IMR-90 (cell line): ENCODE measurements around the gene DHRS7C. TPM values are rescaled to one million over a fixed set of nuclear protein-coding genes. Genes with fewer than 3 reads are reported as not detected.

Experiments
- ATAC-seq: fragments of 200-7000 bp; cut with Tn5 transposase; 2 replicates; pipeline ENCODE4 v1.9.1; 2020; ENCODE audit warnings: low read depth, mild to moderate bottlenecking, moderate library complexity
- BruUV-seq: library from RNA; stranded (reverse); fragments of 400-500 nt; replicated peaks from 2 replicates; lab custom pipeline; 2021; lab: Mats Ljungman, UMichigan
- CTCF ChIA-PET: fragments of 300-600 bp; formaldehyde crosslinking; extraction: SDS; loops from one replicate; lab custom pipeline; 2021; ENCODE audit warnings: antibody characterized with exemption; lab: Yijun Ruan, JAX
- POLR2A ChIA-PET: fragments of 300-600 bp; sonication (Branson Sonifier 250); formaldehyde crosslinking; loops from one replicate; lab custom pipeline; 2022; ENCODE audit warnings: antibody characterized with exemption; ENCODE audit not compliant: unreplicated experiment; lab: Charles Lee
- DNase-seq: peaks from one replicate; pipeline ENCODE4 v3.0.0; 2013
- H2AFZ ChIP-seq: replicated peaks from 2 replicates; pipeline ENCODE3; 2013; ENCODE audit warnings: low read length, mild to moderate bottlenecking; ENCODE audit not compliant: poor library complexity
- H2AK5ac ChIP-seq: 2 replicates; pipeline ENCODE4 v1.6.1; 2013; ENCODE audit warnings: low read depth, low read length, inconsistent platforms
- H2AK9ac ChIP-seq: replicated peaks from 2 replicates; pipeline ENCODE3; 2013; ENCODE audit warnings: mild to moderate bottlenecking, low read depth, low read length, moderate library complexity; ENCODE audit not compliant: poor library complexity
- H2BK120ac ChIP-seq: 2 replicates; pipeline ENCODE4 v1.6.1; 2013; ENCODE audit warnings: low read depth, low read length, inconsistent platforms
- H2BK15ac ChIP-seq: 3 replicates; pipeline ENCODE4 v1.6.1; 2013; ENCODE audit warnings: low read depth, low read length, inconsistent platforms
- H2BK20ac ChIP-seq: 2 replicates; pipeline ENCODE4 v1.6.1; 2013; ENCODE audit warnings: low read depth, mild to moderate bottlenecking, inconsistent platforms, low read length, moderate library complexity
- H2BK5ac ChIP-seq: 2 replicates; pipeline ENCODE4 v1.6.1; 2013; ENCODE audit warnings: mild to moderate bottlenecking, low read depth, low read length, inconsistent platforms; ENCODE audit not compliant: poor library complexity, severe bottlenecking
- H3K14ac ChIP-seq: replicated peaks from 2 replicates; pipeline ENCODE4 v1.6.1; 2013; ENCODE audit warnings: low read depth, low read length, inconsistent platforms
- H3K18ac ChIP-seq: 2 replicates; pipeline ENCODE4 v1.6.1; 2013; ENCODE audit warnings: low read depth, low read length, control low read depth
- H3K23ac ChIP-seq: 2 replicates; pipeline ENCODE4 v1.6.1; 2013; ENCODE audit warnings: low read depth, low read length, inconsistent platforms
- H3K27ac ChIP-seq: 2 replicates; pipeline ENCODE4 v1.5.1; 2013; ENCODE audit warnings: mild to moderate bottlenecking, control low read depth, low read length; ENCODE audit not compliant: insufficient read depth
- H3K27me3 ChIP-seq: 2 replicates; pipeline ENCODE4 v1.6.1; 2013; ENCODE audit warnings: low read length; ENCODE audit not compliant: control insufficient read depth, insufficient read depth
- H3K36me3 ChIP-seq: 2 replicates; pipeline ENCODE4 v1.6.1; 2013; ENCODE audit warnings: low read length, mixed read lengths; ENCODE audit not compliant: control insufficient read depth, insufficient read depth
- H3K4ac ChIP-seq: 2 replicates; pipeline ENCODE4 v1.6.1; 2013; ENCODE audit warnings: low read depth, low read length, inconsistent platforms
- H3K4me1 ChIP-seq: 2 replicates; pipeline ENCODE4 v1.6.1; 2013; ENCODE audit warnings: low read length, mixed read lengths; ENCODE audit not compliant: control insufficient read depth, insufficient read depth
- H3K4me2 ChIP-seq: 2 replicates; pipeline ENCODE4 v1.6.1; 2013; ENCODE audit warnings: low read depth, mild to moderate bottlenecking, control low read depth, low read length, moderate library complexity
- H3K4me3 ChIP-seq: 2 replicates; pipeline ENCODE4 v1.5.1; 2013; ENCODE audit warnings: low read depth, mild to moderate bottlenecking, control low read depth, low read length, moderate library complexity; ENCODE audit not compliant: insufficient read depth
- H3K56ac ChIP-seq: 2 replicates; pipeline ENCODE4 v1.6.1; 2013; ENCODE audit warnings: low read length, inconsistent platforms; ENCODE audit not compliant: insufficient read depth; ENCODE audit errors: extremely low read depth
- H3K79me1 ChIP-seq, 2 experiments: 2 replicates each; pipeline ENCODE4 v1.6.1; 2013; ENCODE audit warnings: low read length in 2 of 2, inconsistent platforms in 1 of 2, low read depth in 1 of 2
- H3K9ac ChIP-seq: 2 replicates; pipeline ENCODE4 v1.6.1; 2013; ENCODE audit warnings: low read depth, low read length, control low read depth
- H3K9me1 ChIP-seq: 2 replicates; pipeline ENCODE4 v1.6.1; 2013; ENCODE audit warnings: low read length, inconsistent platforms; ENCODE audit not compliant: insufficient read depth
- H3K9me3 ChIP-seq: 2 replicates; pipeline ENCODE4 v1.6.1; 2013; ENCODE audit warnings: low read length; ENCODE audit not compliant: control insufficient read depth, insufficient read depth
- H4K20me1 ChIP-seq: 2 replicates; pipeline ENCODE4 v1.6.1; 2013; ENCODE audit warnings: low read length, inconsistent platforms; ENCODE audit not compliant: insufficient read depth
- H4K5ac ChIP-seq: 2 replicates; pipeline ENCODE4 v1.6.1; 2013; ENCODE audit warnings: mild to moderate bottlenecking, low read depth, low read length, control low read depth
- H4K8ac ChIP-seq, 2 experiments: 2 replicates each; pipeline ENCODE4 v1.6.1; 2013; ENCODE audit warnings: low read depth in 2 of 2, low read length in 2 of 2, control low read depth in 1 of 2, inconsistent platforms in 1 of 2
- H4K91ac ChIP-seq: 2 replicates; pipeline ENCODE4 v1.6.1; 2013; ENCODE audit warnings: low read depth, low read length, inconsistent platforms; ENCODE audit not compliant: insufficient read depth
- BHLHE40 ChIP-seq: fragments of 150-350 bp; IDR thresholded peaks from 2 replicates; pipeline ENCODE4 v1.6.1; 2016; ENCODE audit warnings: mild to moderate bottlenecking, low read depth, low read length
- CEBPB ChIP-seq: IDR thresholded peaks from 2 replicates; pipeline ENCODE4 v1.6.1; 2012; ENCODE audit warnings: low read depth, low read length, improper control_type of control experiment
- FOS ChIP-seq: fragments of 150-350 bp; IDR thresholded peaks from 2 replicates; pipeline ENCODE4 v1.6.1; 2016; ENCODE audit warnings: low read depth, low read length
- MAFK ChIP-seq: IDR thresholded peaks from 2 replicates; pipeline ENCODE4 v1.6.1; 2012; ENCODE audit warnings: low read depth, low read length, improper control_type of control experiment
- POLR2A ChIP-seq: IDR thresholded peaks from 2 replicates; pipeline ENCODE4 v1.6.1; 2012; ENCODE audit warnings: mild to moderate bottlenecking, low read depth, low read length
- RAD21 ChIP-seq: IDR thresholded peaks from 2 replicates; pipeline ENCODE4 v1.6.1; 2012; ENCODE audit warnings: low read length, improper control_type of control experiment
- RFX5 ChIP-seq: IDR thresholded peaks from 2 replicates; pipeline ENCODE4 v1.8.0; 2012; ENCODE audit warnings: low read depth, mild to moderate bottlenecking, low read length, moderate library complexity
- WGBS, 2 experiments: methylation state at CpG; one replicate each; pipeline versions ENCODE4 v1.1.5 to v1.1.7; 2013; ENCODE audit warnings: missing lambda C conversion rate in 2 of 2; ENCODE audit not compliant: insufficient read length in 1 of 2; ENCODE audit errors: extremely low coverage in 2 of 2; 5-methylcytosine and 5-hydroxymethylcytosine counted together
- dilution Hi-C: fragments of 300-500 bp; cut with HindIII; formaldehyde crosslinking; loops from one replicate; pipeline ENCODE4 v1.14.3; 2018; ENCODE audit warnings: low sequenced_read_pairs; ENCODE audit not compliant: unreplicated experiment
- in situ Hi-C: fragments of 300-500 bp; cut with MboI; formaldehyde crosslinking; loops from 3 replicates; pipeline ENCODE4 v1.14.3; 2019; ENCODE audit warnings: low sequenced_read_pairs, inconsistent platforms, mixed read lengths
- intact Hi-C: fragments of 100-400 bp; cut with micrococcal nuclease; formaldehyde crosslinking; loops from 2 replicates; pipeline ENCODE4 v1.10.0; 2022
- polyA plus RNA-seq, 3 experiments: library from polyadenylated mRNA; depleted of rRNA; stranded (reverse); fragments of >200 nt; gene quantifications; 2 replicates each; pipeline ENCODE4 v1.2.3, GENCODE V29; 2012; ENCODE audit warnings: low replicate concordance in 1 of 3
- total RNA-seq: library from RNA; depleted of rRNA; stranded (reverse); fragments of >200 nt; gene quantifications from 2 replicates; pipeline ENCODE4 v1.2.3, GENCODE V29; 2012
- TF ChIP-seq, protein P1 (sequence below): fragments of 150-350 bp; IDR thresholded peaks from 2 replicates; pipeline ENCODE4 v1.6.1; 2017; ENCODE audit warnings: mild to moderate bottlenecking, antibody characterized with exemption, low read length, low read depth

Gene DHRS7C
- total and polyA plus RNA-seq, 2 of the 4 experiments (the other 2 are of a cell fraction), result not detected

DNA sequence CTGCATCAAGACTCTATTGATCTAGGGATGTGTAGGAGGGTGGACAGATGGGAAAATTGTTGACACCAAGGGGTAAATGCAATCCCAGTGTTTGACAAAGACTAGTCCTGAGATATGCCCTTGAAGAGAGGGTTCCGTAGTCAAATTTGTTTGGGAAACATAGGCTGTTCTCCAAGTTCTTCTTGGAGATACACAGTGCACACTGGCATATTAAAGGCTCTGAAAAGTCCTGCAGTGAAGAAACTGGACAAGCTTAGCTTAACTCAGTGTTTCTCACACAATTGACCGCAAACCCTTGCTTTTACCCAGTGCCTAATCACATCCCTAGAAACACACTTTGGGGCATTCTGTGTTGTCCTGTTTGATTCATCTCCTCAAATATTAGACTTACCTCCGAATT lies 10.8 kb downstream of the DHRS7C start:
- ATAC-seq (no peak), DNase-seq (no peak)
- H4K5ac ChIP-seq, result no peak overlapping the region
- H2BK120ac ChIP-seq, result no peak overlapping the region
- H3K4me2 ChIP-seq, result no peak overlapping the region
- no peak overlapping the region for H2BK15ac ChIP-seq
- in situ Hi-C loops (loop anchor here (10.0 kb wide), 1 partner anchor 56 kb away; no protein-coding TSS in a partner anchor), intact Hi-C loops (no loop called here), dilution Hi-C loops (no loop called here)
- TF ChIP-seq RAD21 (no peak), POLR2A (no peak), RFX5 (no peak), MAFK (no peak), CEBPB (no peak), BHLHE40 (no peak), FOS (no peak)
- TF ChIP-seq, protein P1, sequence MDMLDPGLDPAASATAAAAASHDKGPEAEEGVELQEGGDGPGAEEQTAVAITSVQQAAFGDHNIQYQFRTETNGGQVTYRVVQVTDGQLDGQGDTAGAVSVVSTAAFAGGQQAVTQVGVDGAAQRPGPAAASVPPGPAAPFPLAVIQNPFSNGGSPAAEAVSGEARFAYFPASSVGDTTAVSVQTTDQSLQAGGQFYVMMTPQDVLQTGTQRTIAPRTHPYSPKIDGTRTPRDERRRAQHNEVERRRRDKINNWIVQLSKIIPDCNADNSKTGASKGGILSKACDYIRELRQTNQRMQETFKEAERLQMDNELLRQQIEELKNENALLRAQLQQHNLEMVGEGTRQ, result no peak
- H3K9me1 ChIP-seq, result no peaks in the 10 kb centered on the region
- no peak overlapping the region for H3K23ac ChIP-seq
- H3K4me3 ChIP-seq, result no peak overlapping the region
- no peak overlapping the region for H3K9ac ChIP-seq
- no peak overlapping the region for H2BK20ac ChIP-seq
- no peaks in the 10 kb centered on the region for H3K27me3 ChIP-seq
- no peaks in the 10 kb centered on the region for H3K36me3 ChIP-seq
- no peaks in the 10 kb centered on the region for H3K9me3 ChIP-seq
- CTCF ChIA-PET, result interaction anchor here (0.6 kb wide), 1 partner anchor 84 kb away, joined by 5 read pairs; no protein-coding TSS in a partner anchor
- no peak overlapping the region for H2AK5ac ChIP-seq
- no peak overlapping the region for H3K56ac ChIP-seq
- no TSS peak for BruUV-seq
- H3K4ac ChIP-seq, result no peak overlapping the region
- H4K20me1 ChIP-seq, result no peaks in the 10 kb centered on the region
- no peak overlapping the region for H3K27ac ChIP-seq
- H2AFZ ChIP-seq, result no peak overlapping the region
- H4K91ac ChIP-seq, result no peak overlapping the region
- no peak overlapping the region for H3K18ac ChIP-seq
- no peak overlapping the region for H2AK9ac ChIP-seq
- no peak overlapping the region for H4K8ac ChIP-seq
- no CpG with 5 or more reads among the region's 3 CpGs for WGBS, 2 experiments
- no peaks in the 10 kb centered on the region for H3K79me1 ChIP-seq
- H3K14ac ChIP-seq, result no peak overlapping the region
- H3K4me1 ChIP-seq, result no peaks in the 10 kb centered on the region
- POLR2A ChIA-PET, result no interaction called here
- H2BK5ac ChIP-seq, result no peak overlapping the region
